HCT116 (cell line): ENCODE data around the gene MED27. TPM values are rescaled to one million over a fixed set of nuclear protein-coding genes. Genes with fewer than 3 reads are reported as not detected.

Experiments used
- ATAC-seq: fragments of 200-7000 bp; cut with Tn5 transposase; 2 replicates; pipeline ENCODE4 v1.9.1; 2020; ENCODE audit warnings: mild to moderate bottlenecking, moderate library complexity
- BruUV-seq: library from RNA; stranded (reverse); fragments of 400-500 nt; replicated peaks from 2 replicates; lab custom pipeline; 2021; lab: Mats Ljungman, UMichigan
- CTCF ChIA-PET: fragments of 300-600 bp; sonication (Branson Sonifier 250); formaldehyde crosslinking; loops from one replicate; lab custom pipeline; 2021; ENCODE audit warnings: antibody characterized with exemption; lab: Charles Lee
- POLR2A ChIA-PET: fragments of 300-600, 350-600 bp; sonication (Branson Sonifier 250); formaldehyde crosslinking; loops from one replicate; lab custom pipeline; 2021; ENCODE audit warnings: antibody characterized with exemption; lab: Charles Lee
- RAD21 ChIA-PET, 2 experiments: fragments of 300-600 bp; sonication (Branson Sonifier 250); formaldehyde crosslinking; loops; one replicate each; lab custom pipeline; 2023; ENCODE audit warnings: low total read pairs in 2 of 2; ENCODE audit not compliant: uncharacterized antibody in 2 of 2, unreplicated experiment in 2 of 2, low non-redundant PET in 1 of 2; lab: Charles Lee
- DNase-seq: peaks from one replicate; pipeline ENCODE4 v3.0.0-alpha.2; 2010; ENCODE audit warnings: low read depth, low spot score
- H2AFZ ChIP-seq: fragments of 200-600 bp; shearing (Covaris generic), sonication (generic); 2 replicates; pipeline ENCODE4 v1.6.1; 2017; ENCODE audit warnings: low read depth, mixed run types, mixed read lengths, antibody characterized with exemption, low read length; ENCODE audit not compliant: poor library complexity, severe bottlenecking
- H3K27ac ChIP-seq: 2 replicates; pipeline ENCODE4 v1.5.1; 2012; ENCODE audit warnings: low read depth, low read length
- H3K27me3 ChIP-seq: fragments of 200-600 bp; sonication (generic); 2 replicates; pipeline ENCODE4 v1.6.1; 2016; ENCODE audit warnings: mixed run types, low read length, mixed read lengths; ENCODE audit not compliant: insufficient read depth
- H3K36me3 ChIP-seq, 2 experiments: fragments of 200-500 bp in 1 of 2; fragments of 200-600 bp in 1 of 2; sonication (Bioruptor generic) in 1 of 2; sonication (generic) in 1 of 2; 2 replicates each; pipeline versions ENCODE4 v1.5.1 to v1.6.1; 2014 to 2016; ENCODE audit warnings: low read length in 2 of 2, inconsistent platforms in 1 of 2, mixed read lengths in 1 of 2, mixed run types in 1 of 2; ENCODE audit not compliant: insufficient read depth in 2 of 2, control insufficient read depth in 1 of 2
- H3K4me1 ChIP-seq, 2 experiments: fragments of 200-600 bp in 1 of 2; sonication (generic) in 1 of 2; 2 replicates each; pipeline versions ENCODE4 v1.5.1 to v1.6.1; 2012 to 2017; ENCODE audit warnings: low read length in 2 of 2, inconsistent platforms in 1 of 2, mild to moderate bottlenecking in 1 of 2, mixed read lengths in 1 of 2, mixed run types in 1 of 2, moderate library complexity in 1 of 2; ENCODE audit not compliant: insufficient read depth in 2 of 2, control insufficient read depth in 1 of 2
- H3K4me2 ChIP-seq: fragments of 200-600 bp; sonication (generic); 2 replicates; pipeline ENCODE4 v1.6.1; 2017; ENCODE audit warnings: mixed run types, low read length, mixed read lengths
- H3K4me3 ChIP-seq, 2 experiments: fragments of 200-600 bp in 1 of 2; sonication (generic) in 1 of 2; replicated peaks in 1 of 2; 2 replicates each; pipeline ENCODE4 v1.5.1; 2011 to 2016; ENCODE audit warnings: low read length in 2 of 2, control low read depth in 1 of 2, low read depth in 1 of 2, mild to moderate bottlenecking in 1 of 2, mixed read lengths in 1 of 2, mixed run types in 1 of 2
- H3K79me2 ChIP-seq: fragments of 200-600 bp; sonication (generic); 2 replicates; pipeline ENCODE4 v1.6.1; 2017; ENCODE audit warnings: mild to moderate bottlenecking, mixed run types, low read length, moderate library complexity, mixed read lengths; ENCODE audit not compliant: insufficient read depth
- H3K9ac ChIP-seq: fragments of 200-600 bp; sonication (generic); 2 replicates; pipeline ENCODE4 v1.6.1; 2016; ENCODE audit warnings: low read length, mixed read lengths
- H3K9me2 ChIP-seq: fragments of 200-600 bp; sonication (generic), shearing (Covaris generic); 2 replicates; pipeline ENCODE4 v1.6.1; 2017; ENCODE audit warnings: mixed run types, mild to moderate bottlenecking, moderate library complexity; ENCODE audit not compliant: insufficient read depth
- H3K9me3 ChIP-seq, 2 experiments: fragments of 200-500 bp in 1 of 2; fragments of 200-600 bp in 1 of 2; sonication (Bioruptor generic) in 1 of 2; sonication (generic) in 1 of 2; 2 replicates each; pipeline ENCODE4 v1.6.1; 2014 to 2017; ENCODE audit warnings: low read length in 2 of 2, mixed read lengths in 2 of 2, inconsistent platforms in 1 of 2, low read depth in 1 of 2, mild to moderate bottlenecking in 1 of 2, mixed run types in 1 of 2, moderate library complexity in 1 of 2; ENCODE audit not compliant: control insufficient read depth in 1 of 2, insufficient read depth in 1 of 2
- H4K20me1 ChIP-seq: fragments of 200-600 bp; sonication (generic), shearing (Covaris generic); 2 replicates; pipeline ENCODE4 v1.6.1; 2017; ENCODE audit warnings: mixed run types, mild to moderate bottlenecking, moderate library complexity; ENCODE audit not compliant: insufficient read depth
- CTCF ChIP-seq, 3 experiments: fragments of 200-600 bp in 1 of 3; sonication (generic) in 1 of 3; IDR thresholded peaks in 2 of 3; conservative IDR thresholded peaks in 1 of 3; 2 replicates each; pipeline ENCODE4 v1.5.1; 2012 to 2017; ENCODE audit warnings: low read depth in 2 of 3, low read length in 2 of 3, antibody characterized with exemption in 1 of 3, borderline replicate concordance in 1 of 3, control low read depth in 1 of 3, mild to moderate bottlenecking in 1 of 3, mixed read lengths in 1 of 3, mixed run types in 1 of 3, moderate library complexity in 1 of 3; ENCODE audit not compliant: insufficient read depth in 1 of 3
- EGR1 ChIP-seq: IDR thresholded peaks from 2 replicates; pipeline ENCODE4 v1.6.1; 2012; ENCODE audit warnings: low read depth
- EZH2 ChIP-seq: fragments of 200-600 bp; sonication (generic); IDR thresholded peaks from 2 replicates; pipeline ENCODE4 v1.6.1; 2017; ENCODE audit warnings: antibody characterized with exemption, mixed run types
- EZH2phosphoT487 ChIP-seq: fragments of 200-600 bp; IDR thresholded peaks from 2 replicates; pipeline ENCODE4 v1.6.1; 2018; ENCODE audit warnings: antibody characterized with exemption, borderline replicate concordance
- JUND ChIP-seq: IDR thresholded peaks from 2 replicates; pipeline ENCODE4 v1.6.1; 2012
- MAX ChIP-seq: IDR thresholded peaks from 2 replicates; pipeline ENCODE4 v1.6.1; 2012
- POLR2A ChIP-seq: IDR thresholded peaks from 2 replicates; pipeline ENCODE4 v1.7.0; 2011; ENCODE audit warnings: borderline replicate concordance; ENCODE audit not compliant: insufficient read depth, insufficient read length; ENCODE audit errors: extremely low read depth
- POLR2AphosphoS5 ChIP-seq: IDR thresholded peaks from 2 replicates; pipeline ENCODE4 v1.6.1; 2011; ENCODE audit warnings: mild to moderate bottlenecking, low read depth, low read length, moderate library complexity
- RAD21 ChIP-seq: IDR thresholded peaks from 2 replicates; pipeline ENCODE4 v1.6.1; 2012; ENCODE audit warnings: low read depth, mild to moderate bottlenecking
- REST ChIP-seq: IDR thresholded peaks from 2 replicates; pipeline ENCODE4 v1.6.1; 2012; ENCODE audit warnings: low read depth
- SIN3A ChIP-seq: IDR thresholded peaks from 2 replicates; pipeline ENCODE4 v1.6.1; 2012; ENCODE audit warnings: low read depth
- SP1 ChIP-seq: IDR thresholded peaks from 2 replicates; pipeline ENCODE4 v1.6.1; 2012; ENCODE audit warnings: low read depth
- SRF ChIP-seq: IDR thresholded peaks from 2 replicates; pipeline ENCODE4 v1.6.1; 2012; ENCODE audit warnings: low read depth
- TCF7L2 ChIP-seq: IDR thresholded peaks from 2 replicates; pipeline ENCODE4 v1.7.0; 2011; ENCODE audit warnings: borderline replicate concordance, inconsistent platforms; ENCODE audit not compliant: insufficient read depth, insufficient read length; ENCODE audit errors: extremely low read depth
- YY1 ChIP-seq: IDR thresholded peaks from 2 replicates; pipeline ENCODE4 v1.6.1; 2011; ENCODE audit warnings: low read length, low read depth, moderate library complexity, mild to moderate bottlenecking; ENCODE audit not compliant: insufficient replicate concordance; ENCODE audit errors: extremely low read depth
- ZBTB33 ChIP-seq: IDR thresholded peaks from 2 replicates; pipeline ENCODE4 v1.6.1; 2011; ENCODE audit warnings: mild to moderate bottlenecking, low read length, moderate library complexity; ENCODE audit not compliant: insufficient replicate concordance; ENCODE audit errors: extremely low read depth
- ZFX ChIP-seq: fragments of 450-650 bp; IDR thresholded peaks from 2 replicates; pipeline ENCODE4 v1.6.1; 2017
- intact Hi-C: fragments of 100-400 bp; cut with micrococcal nuclease; formaldehyde crosslinking; loops from 2 replicates; pipeline ENCODE4 v1.10.0; 2022
- total RNA-seq: library from RNA; stranded (reverse); gene quantifications from one replicate; pipeline ENCODE4 v1.2.1, GENCODE V29; 2021; ENCODE audit not compliant: unreplicated experiment

MED27 gene
- total RNA-seq, 1 experiment from 2014 or later = 26.9 TPM

GRCh38 chr9:132056717-132057560, 22.7 kb downstream of the MED27 start:
- BruUV-seq = no TSS peak
- Histone ChIP-seq H3K9ac (no peak overlapping the region), H3K4me3 (no peak overlapping the region), H3K9me3 (no peaks in the 10 kb centered on the region), H3K27ac (no peak overlapping the region), H3K4me2 (no peak overlapping the region), H3K27me3 (no peaks in the 10 kb centered on the region), H3K79me2 (peaks cover 30% of the 10 kb centered on the region), H3K9me2 (no peaks in the 10 kb centered on the region), H2AFZ (no peak overlapping the region), H4K20me1 (no peaks in the 10 kb centered on the region; the same call in 1 of the 2 replicates), H3K4me1 (no peaks in the 10 kb centered on the region), H3K36me3 (no peaks in the 10 kb centered on the region)
- DNase-seq = no peak
- no peak for ATAC-seq
- ChIA-PET RAD21 (no interaction called here), CTCF (no interaction called here), POLR2A (no interaction called here)
- intact Hi-C loops = no loop called here
- TF ChIP-seq YY1 (no peak), REST (no peak), EGR1 (no peak), POLR2AphosphoS5 (no peak), POLR2A (no peak), TCF7L2 (no peak), EZH2 (no peak), CTCF (IDR thresholded peaks at IDR 0.05 in 2 of 3, conservative IDR thresholded peaks at IDR 0.05 in 1 of 3; ENCODE audit: borderline replicate concordance in 1 of 3, insufficient read depth in 1 of 3, low read depth in 2 of 3, low read length in 2 of 3) (no peak), MAX (no peak), ZBTB33 (no peak), ZFX (no peak), EZH2phosphoT487 (no peak), SIN3A (no peak), SP1 (no peak), RAD21 (no peak), JUND (no peak), SRF (no peak)
